Fibroblast of skin of back (primary cell): ENCODE results near the gene MOCOS.

Source experiments
- DNase-seq: peaks from one replicate; pipeline ENCODE4 v3.0.0-alpha.2; 2013

Gene MOCOS

GRCh38 chr18:36179562-36180355, 7.5 kb upstream of the MOCOS start:
- peak; percentile 24 for DNase-seq

- DNase-seq: no peak
Observed at GRCh38 chr18:36181441-36181840, 5.9 kb upstream of the MOCOS start.

GRCh38 chr18:36181898-36182506, 5.3 kb upstream of the MOCOS start:
- DNase-seq: no peak

GRCh38 chr18:36183033-36183432, 4.3 kb upstream of the MOCOS start:
- DNase-seq: no peak

GRCh38 chr18:36183987-36184386, 3.3 kb upstream of the MOCOS start:
- no peak for DNase-seq

- DNase-seq: no peak
Observed at GRCh38 chr18:36185157-36185556, 2.1 kb upstream of the MOCOS start.

- no peak for DNase-seq
Observed at GRCh38 chr18:36185901-36186460, 1.3 kb upstream of the MOCOS start.

- DNase-seq: peak; percentile 13
Observed at GRCh38 chr18:36186461-36187192, 670 bp upstream of the MOCOS start.

- DNase-seq: peak; percentile 42
Observed at GRCh38 chr18:36187826-36188721, 777 bp downstream of the MOCOS start.

- no peak for DNase-seq
Observed at GRCh38 chr18:36188916-36189315, 1.6 kb downstream of the MOCOS start.

GRCh38 chr18:36189486-36189885, 2.2 kb downstream of the MOCOS start:
- DNase-seq: no peak

GRCh38 chr18:36191286-36191685, 4.0 kb downstream of the MOCOS start:
- no peak for DNase-seq

- DNase-seq: no peak
Observed at GRCh38 chr18:36191711-36192110, 4.4 kb downstream of the MOCOS start.

- DNase-seq: no peak
Observed at GRCh38 chr18:36194600-36195315, 7.5 kb downstream of the MOCOS start.

- no peak for DNase-seq
Observed at GRCh38 chr18:36195427-36196122, 8.3 kb downstream of the MOCOS start.

- no peak for DNase-seq
Observed at GRCh38 chr18:36196238-36196995, 9.1 kb downstream of the MOCOS start.

- no peak for DNase-seq
Observed at GRCh38 chr18:36197511-36198166, 10.3 kb downstream of the MOCOS start.

GRCh38 chr18:36199691-36200295, 12.5 kb downstream of the MOCOS start:
- no peak for DNase-seq

- no peak for DNase-seq
Observed at GRCh38 chr18:36200354-36200771, 13.1 kb downstream of the MOCOS start.
